WTC11 (cell line): ENCODE measurements around the gene KCNAB3. TPM values are rescaled to one million over a fixed set of nuclear protein-coding genes. Genes with fewer than 3 reads are reported as not detected.

ENCODE experiments used
- ATAC-seq: fragments of 200-7000 bp; cut with Tn5 transposase; 2 replicates; pipeline ENCODE4 v1.10.0; 2021; ENCODE audit warnings: mild to moderate bottlenecking, moderate library complexity
- CTCF ChIA-PET: fragments of 300-600 bp; sonication (Branson Sonifier 250); formaldehyde crosslinking; loops from one replicate; lab custom pipeline; 2021; ENCODE audit warnings: antibody characterized with exemption; lab: Charles Lee
- POLR2A ChIA-PET: fragments of 350-600 bp; sonication (Branson Sonifier 250); formaldehyde crosslinking; loops from one replicate; lab custom pipeline; 2021; ENCODE audit warnings: antibody characterized with exemption; lab: Charles Lee
- DNase-seq: peaks from one replicate; pipeline ENCODE4 v3.0.0; 2021; ENCODE audit warnings: low spot score
- H3K27ac Mint-ChIP-seq: 2 replicates; pipeline ENCODE4 v1.8.0; 2021; ENCODE audit warnings: mixed read lengths
- H3K27me3 Mint-ChIP-seq: 2 replicates; pipeline ENCODE4 v1.8.0; 2021; ENCODE audit warnings: low read depth, mild to moderate bottlenecking, moderate library complexity, mixed read lengths
- H3K36me3 Mint-ChIP-seq: 2 replicates; pipeline ENCODE4 v1.8.0; 2021; ENCODE audit warnings: mixed read lengths
- H3K4me1 Mint-ChIP-seq: 2 replicates; pipeline ENCODE4 v1.8.0; 2022; ENCODE audit warnings: mixed read lengths
- H3K4me3 Mint-ChIP-seq: 2 replicates; pipeline ENCODE4 v1.8.0; 2021; ENCODE audit warnings: mild to moderate bottlenecking, moderate library complexity, mixed read lengths
- H3K9me3 Mint-ChIP-seq: 2 replicates; pipeline ENCODE4 v1.8.0; 2021; ENCODE audit warnings: mixed read lengths
- AR ChIP-seq: fragments of 250-450 bp; sonication (Bioruptor Pico); IDR thresholded peaks from 2 replicates; pipeline ENCODE4 v1.9.0; 2021; ENCODE audit warnings: mild to moderate bottlenecking
- CTCF ChIP-seq: fragments of 200-600 bp; IDR thresholded peaks from 2 replicates; pipeline ENCODE4 v1.8.0; 2022; ENCODE audit warnings: antibody characterized with exemption
- GRHL2 ChIP-seq: fragments of 250-450 bp; sonication (Bioruptor Pico); IDR thresholded peaks from 2 replicates; pipeline ENCODE4 v1.8.0; 2022; ENCODE audit warnings: mild to moderate bottlenecking, moderate library complexity; ENCODE audit not compliant: insufficient replicate concordance, severe bottlenecking
- HMGA2 ChIP-seq: fragments of 250-450 bp; sonication (Bioruptor Pico); IDR thresholded peaks from 2 replicates; pipeline ENCODE4 v1.4.0; 2021; ENCODE audit warnings: mild to moderate bottlenecking, moderate library complexity
- MAX ChIP-seq: sonication (generic); formaldehyde crosslinking; IDR thresholded peaks from 2 replicates; pipeline ENCODE4 v1.8.0; 2022; ENCODE audit warnings: mild to moderate bottlenecking, missing genetic modification reagents
- MYBL2 ChIP-seq: sonication (generic); formaldehyde crosslinking; IDR thresholded peaks from 2 replicates; pipeline ENCODE4 v1.8.1; 2023; ENCODE audit warnings: mild to moderate bottlenecking, moderate library complexity, missing genetic modification reagents
- USF1 ChIP-seq: sonication (generic); formaldehyde crosslinking; IDR thresholded peaks from 2 replicates; pipeline ENCODE4 v1.8.0; 2022; ENCODE audit warnings: mild to moderate bottlenecking, missing genetic modification reagents
- ZBTB21 ChIP-seq: sonication (generic); formaldehyde crosslinking; IDR thresholded peaks from 2 replicates; pipeline ENCODE4 v1.8.1; 2023; ENCODE audit warnings: mild to moderate bottlenecking, missing genetic modification reagents, borderline replicate concordance
- ZBTB43 ChIP-seq: sonication (generic); formaldehyde crosslinking; IDR thresholded peaks from 2 replicates; pipeline ENCODE4 v1.8.1; 2023; ENCODE audit warnings: mild to moderate bottlenecking, missing genetic modification reagents
- ZMAT4 ChIP-seq: fragments of 250-450 bp; sonication (Bioruptor Pico); IDR thresholded peaks from 2 replicates; pipeline ENCODE4 v1.9.0; 2021; ENCODE audit warnings: mild to moderate bottlenecking
- ZNF281 ChIP-seq: sonication (generic); formaldehyde crosslinking; IDR thresholded peaks from 2 replicates; pipeline ENCODE4 v1.8.0; 2023; ENCODE audit warnings: mild to moderate bottlenecking, missing genetic modification reagents
- ZNF512 ChIP-seq: sonication (generic); formaldehyde crosslinking; IDR thresholded peaks from 2 replicates; pipeline ENCODE4 v1.8.1; 2022; ENCODE audit warnings: missing genetic modification reagents, borderline replicate concordance
- ZSCAN18 ChIP-seq: fragments of 250-450 bp; sonication (Bioruptor Pico); IDR thresholded peaks from 2 replicates; pipeline ENCODE4 v2.1.2; 2022; ENCODE audit warnings: mild to moderate bottlenecking, moderate library complexity
- total RNA-seq: library from RNA; stranded (reverse); gene quantifications from 3 replicates; pipeline ENCODE4 v1.2.3, GENCODE V29; 2021

KCNAB3 gene
- total RNA-seq, 1 experiment from 2014 or later = 3.2 TPM

GRCh38 chr17:7935859-7936258, 6.2 kb upstream of the KCNAB3 start (continued):
- TF ChIP-seq ZMAT4 (no peak), ZNF512 (no peak), HMGA2 (no peak)

- Mint-ChIP-seq H3K36me3 (peaks cover 19% of the 10 kb centered on the region), H3K4me3 (peak overlapping the region; percentile 100), H3K27me3 (peaks cover 27% of the 10 kb centered on the region), H3K27ac (no peak overlapping the region), H3K9me3 (no peaks in the 10 kb centered on the region), H3K4me1 (peaks cover 32% of the 10 kb centered on the region)
- DNase-seq = peak; percentile 26
- TF ChIP-seq USF1 (CRISPR knock-in tag) (no peak), ZNF281 (CRISPR knock-in tag) (no peak), GRHL2 (CRISPR knock-in tag) (no peak), ZBTB21 (no peak), MAX (CRISPR knock-in tag) (no peak), ZSCAN18 (no peak), AR (CRISPR knock-in tag) (no peak), ZBTB43 (no peak), MYBL2 (CRISPR knock-in tag) (no peak), CTCF (no peak)
- POLR2A ChIA-PET = interaction anchor here (0.9 to 1.6 kb wide), 2 partner anchors 36 to 71 kb away, joined by 3 read pairs; no protein-coding TSS in a partner anchor
- no peak for ATAC-seq
- CTCF ChIA-PET = interaction anchor here (0.7 to 4.8 kb wide), 22 partner anchors 10 to 177 kb away, joined by 3 to 82 read pairs (median 5); partner anchors contain the start of genes KDM6B and NAA38
These were observed 3.3 kb upstream of the KCNAB3 start for GRCh38 chr17:7932949-7933348.
